ENCODE results near the gene GNG8. TPM values are rescaled to one million over a fixed set of nuclear protein-coding genes. Genes with fewer than 3 reads are reported as not detected.

GNG8 gene
- total RNA-seq, 1 donor from 2014 or later, result not detected

DNA sequence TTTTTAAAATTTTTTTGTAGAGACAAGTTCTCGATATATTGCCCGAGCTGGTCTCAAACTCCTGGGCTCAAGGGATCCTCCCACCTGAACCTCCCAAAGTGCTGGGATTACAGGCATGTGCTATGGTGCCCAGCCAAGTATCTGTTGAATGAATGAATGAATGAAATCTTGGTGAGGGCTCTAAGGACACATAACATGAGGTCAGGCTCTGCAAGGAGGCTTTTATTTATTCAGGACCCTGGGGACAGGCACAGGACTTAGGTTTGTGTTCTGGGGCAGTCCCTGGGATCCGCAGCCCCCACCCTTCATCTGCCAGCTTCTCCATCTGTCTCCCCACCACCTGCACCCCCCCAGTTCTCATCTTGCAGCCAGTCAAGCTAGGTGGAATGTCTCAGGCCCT, 15.7 kb downstream of the GNG8 start:
- no peak for TF ChIP-seq CTCF (IDR thresholded peaks at IDR 0.05; ENCODE audit: insufficient read depth, low read length, poor library complexity, severe bottlenecking)
- H3K4me3 ChIP-seq (ENCODE audit: low read depth, low read length), result no peak overlapping the region
- no peaks in the 10 kb centered on the region for H3K36me3 ChIP-seq (ENCODE audit: control insufficient read depth, insufficient read depth, low read length)
- peaks cover 8% of the 10 kb centered on the region for H3K27me3 ChIP-seq (ENCODE audit: control insufficient read depth, insufficient read depth, low read length)
- DNase-seq (ENCODE audit: low read depth), result no peak

DNA sequence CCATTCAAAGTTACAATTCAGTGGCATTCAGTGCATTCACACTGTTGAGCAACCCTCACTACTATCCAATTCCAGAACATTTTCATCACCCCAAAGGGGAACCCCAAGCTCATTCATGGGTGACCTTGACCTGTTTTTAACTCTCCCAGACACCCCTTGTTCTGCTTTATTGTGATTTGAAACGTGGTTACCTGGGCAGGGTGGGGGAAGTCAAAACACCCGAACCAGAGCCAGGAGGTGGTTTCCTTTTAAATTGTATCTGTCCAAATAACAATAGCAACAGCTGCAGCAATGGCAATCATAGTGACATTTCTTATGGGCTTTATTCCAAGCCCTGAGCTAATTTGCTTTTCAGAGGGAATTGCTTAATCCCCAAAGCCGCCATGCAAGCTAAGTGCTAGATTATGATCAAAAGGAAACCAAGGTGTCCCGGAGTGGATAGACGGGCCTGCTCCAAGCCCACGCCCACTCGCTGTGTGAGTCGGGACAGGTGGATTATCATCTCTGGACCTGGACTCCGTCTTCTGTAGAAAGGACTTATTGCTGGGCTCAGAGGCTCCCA, 17.3 kb downstream of the GNG8 start:
- DNase-seq (ENCODE audit: low read depth), result no peak
- peaks cover 8% of the 10 kb centered on the region for H3K27me3 ChIP-seq (ENCODE audit: control insufficient read depth, insufficient read depth, low read length)
- TF ChIP-seq CTCF (IDR thresholded peaks at IDR 0.05; ENCODE audit: insufficient read depth, low read length, poor library complexity, severe bottlenecking), result no peak
- H3K36me3 ChIP-seq (ENCODE audit: control insufficient read depth, insufficient read depth, low read length), result no peaks in the 10 kb centered on the region
- no peak overlapping the region for H3K4me3 ChIP-seq (ENCODE audit: low read depth, low read length)

DNA sequence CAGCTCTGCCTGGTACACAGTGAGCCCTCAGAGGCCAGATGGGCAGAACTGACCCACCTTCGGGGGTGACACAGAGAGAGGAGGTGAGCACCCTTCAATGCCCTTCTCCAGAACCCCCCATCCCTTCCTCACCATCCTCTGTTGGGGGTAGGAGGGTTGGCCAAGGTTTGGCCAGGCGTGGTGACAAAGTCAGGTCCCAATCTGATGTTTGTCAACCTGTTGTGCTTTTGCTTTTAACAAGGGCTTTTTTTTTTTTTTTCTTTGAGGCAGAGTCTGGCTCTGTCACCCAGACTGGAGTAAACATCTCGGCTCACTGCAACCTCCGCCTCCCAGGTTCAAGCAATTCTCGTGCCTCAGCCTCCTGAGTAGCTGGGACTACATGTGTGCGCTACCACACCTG, 18.4 kb downstream of the GNG8 start:
- Histone ChIP-seq H3K4me3 (ENCODE audit: low read depth, low read length) (no peak overlapping the region), H3K27me3 (ENCODE audit: control insufficient read depth, insufficient read depth, low read length) (peaks cover 8% of the 10 kb centered on the region), H3K36me3 (ENCODE audit: control insufficient read depth, insufficient read depth, low read length) (no peaks in the 10 kb centered on the region)
- no peak for DNase-seq (ENCODE audit: low read depth)
- TF ChIP-seq CTCF (IDR thresholded peaks at IDR 0.05; ENCODE audit: insufficient read depth, low read length, poor library complexity, severe bottlenecking), result no peak

- DNase-seq (ENCODE audit: low read depth), result no peak
- H3K36me3 ChIP-seq (ENCODE audit: control insufficient read depth, insufficient read depth, low read length), result no peaks in the 10 kb centered on the region
- TF ChIP-seq CTCF (IDR thresholded peaks at IDR 0.05; ENCODE audit: insufficient read depth, low read length, poor library complexity, severe bottlenecking), result peak; percentile 84
- peaks cover 8% of the 10 kb centered on the region for H3K27me3 ChIP-seq (ENCODE audit: control insufficient read depth, insufficient read depth, low read length)
- no peak overlapping the region for H3K4me3 ChIP-seq (ENCODE audit: low read depth, low read length)
These were observed 19.2 kb downstream of the GNG8 start for GRCh38 chr19:46616631-46617322.

DNA sequence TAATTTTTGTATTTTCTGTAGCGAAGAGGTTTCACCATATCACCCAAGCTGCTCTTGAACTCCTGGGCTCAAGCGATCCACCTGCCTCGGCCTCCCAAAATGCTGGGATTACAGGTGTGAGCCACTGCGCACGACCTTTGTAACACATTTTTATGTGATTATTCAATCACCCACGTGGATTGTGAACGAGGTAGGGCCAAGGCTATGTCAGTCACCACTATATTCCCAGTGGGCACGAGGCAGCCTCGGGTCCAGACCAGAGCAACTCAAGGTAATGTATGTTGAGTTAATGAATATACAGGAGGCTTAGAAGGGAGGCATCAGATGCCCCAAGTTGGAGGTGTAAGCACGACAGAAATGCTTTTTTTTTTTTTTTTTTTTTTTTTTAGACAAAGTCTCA, 20.0 kb downstream of the GNG8 start:
- H3K27me3 ChIP-seq (ENCODE audit: control insufficient read depth, insufficient read depth, low read length), result peaks cover 2% of the 10 kb centered on the region
- no peak for DNase-seq (ENCODE audit: low read depth)
- TF ChIP-seq CTCF (IDR thresholded peaks at IDR 0.05; ENCODE audit: insufficient read depth, low read length, poor library complexity, severe bottlenecking), result no peak
- H3K4me3 ChIP-seq (ENCODE audit: low read depth, low read length), result no peak overlapping the region
- no peaks in the 10 kb centered on the region for H3K36me3 ChIP-seq (ENCODE audit: control insufficient read depth, insufficient read depth, low read length)
